PC-9 (cell line): ENCODE data around the gene FNDC1. TPM values are rescaled to one million over a fixed set of nuclear protein-coding genes. Genes with fewer than 3 reads are reported as not detected.

Experiments
- BruUV-seq: library from RNA; stranded (reverse); fragments of 400-500 nt; replicated peaks from 2 replicates; lab custom pipeline; 2021; lab: Mats Ljungman, UMichigan
- CTCF ChIA-PET: fragments of 300-600 bp; sonication (Branson Sonifier 250); formaldehyde crosslinking; loops from one replicate; lab custom pipeline; 2022; ENCODE audit warnings: antibody characterized with exemption; lab: Charles Lee
- POLR2A ChIA-PET: fragments of 300-600 bp; sonication (Branson Sonifier 250); formaldehyde crosslinking; loops from one replicate; lab custom pipeline; 2022; ENCODE audit warnings: antibody characterized with exemption; ENCODE audit not compliant: unreplicated experiment; lab: Charles Lee
- DNase-seq, 2 experiments: peaks; one replicate each; pipeline versions ENCODE4 v3.0.0 to v3.0.0-alpha.2; 2015 to 2022; ENCODE audit warnings: mixed read lengths in 1 of 2
- H2AFZ ChIP-seq: fragments of 200-600 bp; sonication (generic); 2 replicates; pipeline ENCODE4 v1.8.1; 2017; ENCODE audit warnings: antibody characterized with exemption
- H3F3A ChIP-seq: fragments of 200-600 bp; sonication (generic); 2 replicates; pipeline ENCODE4 v1.8.1; 2017; ENCODE audit warnings: antibody characterized with exemption, mild to moderate bottlenecking, low read depth; ENCODE audit not compliant: insufficient read depth
- H3K27ac ChIP-seq: fragments of 200-600 bp; sonication (generic); 2 replicates; pipeline ENCODE4 v1.6.1; 2016; ENCODE audit warnings: mixed run types
- H3K27me3 ChIP-seq: fragments of 200-600 bp; sonication (generic); 2 replicates; pipeline ENCODE4 v1.6.1; 2016; ENCODE audit warnings: low read depth, mixed run types; ENCODE audit not compliant: insufficient read depth
- H3K36me3 ChIP-seq: fragments of 200-600 bp; sonication (generic); 2 replicates; pipeline ENCODE4 v1.6.1; 2016; ENCODE audit warnings: low read depth, mixed run types
- H3K4me1 ChIP-seq: fragments of 200-600 bp; sonication (generic); replicated peaks from 2 replicates; pipeline ENCODE4 v1.6.1; 2016; ENCODE audit warnings: mixed run types; ENCODE audit not compliant: insufficient read depth
- H3K4me2 ChIP-seq: fragments of 200-600 bp; sonication (generic); 2 replicates; pipeline ENCODE4 v1.6.1; 2017; ENCODE audit warnings: mixed run types
- H3K4me3 ChIP-seq: fragments of 200-600 bp; sonication (generic); 2 replicates; pipeline ENCODE4 v1.6.1; 2016; ENCODE audit warnings: mixed run types
- H3K79me2 ChIP-seq: fragments of 200-600 bp; sonication (generic); 2 replicates; pipeline ENCODE4 v1.6.1; 2017; ENCODE audit warnings: low read depth, mixed run types
- H3K9me2 ChIP-seq: fragments of 200-600 bp; sonication (generic); 2 replicates; pipeline ENCODE4 v1.8.1; 2017; ENCODE audit warnings: mild to moderate bottlenecking; ENCODE audit not compliant: insufficient read depth
- H3K9me3 ChIP-seq: fragments of 200-600 bp; sonication (generic); 2 replicates; pipeline ENCODE4 v1.8.1; 2016; ENCODE audit warnings: low read depth; ENCODE audit not compliant: insufficient read depth
- H4K20me1 ChIP-seq: fragments of 200-600 bp; sonication (generic); 2 replicates; pipeline ENCODE4 v1.8.1; 2017; ENCODE audit not compliant: insufficient read depth
- EZH2 ChIP-seq: fragments of 200-600 bp; sonication (generic); IDR thresholded peaks from 2 replicates; pipeline ENCODE4 v1.8.0; 2017; ENCODE audit warnings: antibody characterized with exemption, low read depth
- intact Hi-C: fragments of 100-400 bp; cut with micrococcal nuclease; formaldehyde crosslinking; loops from one replicate; pipeline ENCODE4 v1.10.0; 2022; ENCODE audit not compliant: unreplicated experiment
- total RNA-seq: library from RNA; stranded (reverse); gene quantifications from 2 replicates; pipeline ENCODE4 v1.2.3, GENCODE V29; 2021
- TF ChIP-seq, protein P1 (sequence below): fragments of 200-600 bp; sonication (generic); conservative IDR thresholded peaks from 2 replicates; pipeline ENCODE4 v1.6.1; 2017; ENCODE audit warnings: mixed run types, antibody characterized with exemption, mild to moderate bottlenecking, moderate library complexity

FNDC1 gene
- total RNA-seq, 1 experiment from 2014 or later: not detected

DNA sequence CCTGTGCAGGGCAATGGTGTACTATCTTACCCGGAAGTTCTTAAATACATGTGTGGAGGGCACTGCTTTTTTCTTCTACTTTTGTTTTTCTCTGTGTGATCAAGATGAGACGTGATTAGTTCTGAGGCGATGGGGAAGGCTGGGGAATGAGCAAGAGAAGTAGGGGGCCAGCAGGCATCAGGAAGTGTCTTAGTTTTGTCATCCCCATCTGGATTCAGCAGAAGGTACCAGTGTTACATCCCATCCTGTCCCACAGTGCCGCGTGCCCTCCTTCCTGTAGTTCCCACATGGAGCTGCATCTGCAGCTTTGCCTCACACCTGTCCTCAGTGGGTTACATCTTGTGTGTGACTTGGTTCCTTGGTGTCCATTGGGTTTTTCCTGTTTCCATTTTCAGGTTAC lies 86.9 kb downstream of the FNDC1 start:
- BruUV-seq: no TSS peak
- TF ChIP-seq, protein P1, sequence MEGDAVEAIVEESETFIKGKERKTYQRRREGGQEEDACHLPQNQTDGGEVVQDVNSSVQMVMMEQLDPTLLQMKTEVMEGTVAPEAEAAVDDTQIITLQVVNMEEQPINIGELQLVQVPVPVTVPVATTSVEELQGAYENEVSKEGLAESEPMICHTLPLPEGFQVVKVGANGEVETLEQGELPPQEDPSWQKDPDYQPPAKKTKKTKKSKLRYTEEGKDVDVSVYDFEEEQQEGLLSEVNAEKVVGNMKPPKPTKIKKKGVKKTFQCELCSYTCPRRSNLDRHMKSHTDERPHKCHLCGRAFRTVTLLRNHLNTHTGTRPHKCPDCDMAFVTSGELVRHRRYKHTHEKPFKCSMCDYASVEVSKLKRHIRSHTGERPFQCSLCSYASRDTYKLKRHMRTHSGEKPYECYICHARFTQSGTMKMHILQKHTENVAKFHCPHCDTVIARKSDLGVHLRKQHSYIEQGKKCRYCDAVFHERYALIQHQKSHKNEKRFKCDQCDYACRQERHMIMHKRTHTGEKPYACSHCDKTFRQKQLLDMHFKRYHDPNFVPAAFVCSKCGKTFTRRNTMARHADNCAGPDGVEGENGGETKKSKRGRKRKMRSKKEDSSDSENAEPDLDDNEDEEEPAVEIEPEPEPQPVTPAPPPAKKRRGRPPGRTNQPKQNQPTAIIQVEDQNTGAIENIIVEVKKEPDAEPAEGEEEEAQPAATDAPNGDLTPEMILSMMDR: no peak
- TF ChIP-seq EZH2: no peak
- H3K79me2 ChIP-seq: no peaks in the 10 kb centered on the region
- peaks cover 21% of the 10 kb centered on the region for H3K27me3 ChIP-seq
- ChIA-PET CTCF (no interaction called here), POLR2A (no interaction called here)
- no peaks in the 10 kb centered on the region for H4K20me1 ChIP-seq
- intact Hi-C loops: no loop called here
- no peaks in the 10 kb centered on the region for H3K36me3 ChIP-seq
- no peaks in the 10 kb centered on the region for H3F3A ChIP-seq
- no peak overlapping the region for H3K4me2 ChIP-seq
- no peaks in the 10 kb centered on the region for H3K9me2 ChIP-seq
- DNase-seq: no peak
- H3K4me1 ChIP-seq: no peaks in the 10 kb centered on the region
- no peaks in the 10 kb centered on the region for H3K9me3 ChIP-seq
- H3K27ac ChIP-seq: no peak overlapping the region
- H3K4me3 ChIP-seq: no peak overlapping the region
- H2AFZ ChIP-seq: no peak overlapping the region

GRCh38 chr6:159257846-159258245 lies 88.6 kb downstream of the FNDC1 start:
- Histone ChIP-seq H3K4me2 (no peak overlapping the region), H3K27me3 (peaks cover 22% of the 10 kb centered on the region), H3K36me3 (no peaks in the 10 kb centered on the region), H3K4me3 (no peak overlapping the region), H3K27ac (no peak overlapping the region), H3K9me2 (no peaks in the 10 kb centered on the region), H3K9me3 (no peaks in the 10 kb centered on the region), H3K79me2 (no peaks in the 10 kb centered on the region), H3K4me1 (no peaks in the 10 kb centered on the region), H4K20me1 (no peaks in the 10 kb centered on the region), H3F3A (no peaks in the 10 kb centered on the region), H2AFZ (no peak overlapping the region)
- ChIA-PET CTCF (no interaction called here), POLR2A (no interaction called here)
- DNase-seq: no peak
- BruUV-seq: no TSS peak
- intact Hi-C loops: no loop called here
- TF ChIP-seq, protein P1: no peak
- no peak for TF ChIP-seq EZH2

- Histone ChIP-seq H3K4me2 (no peak overlapping the region), H3K27ac (no peak overlapping the region), H3K4me1 (no peaks in the 10 kb centered on the region), H3K79me2 (no peaks in the 10 kb centered on the region), H3K27me3 (peaks cover 27% of the 10 kb centered on the region), H3K9me2 (no peaks in the 10 kb centered on the region), H4K20me1 (no peaks in the 10 kb centered on the region), H3F3A (no peaks in the 10 kb centered on the region), H2AFZ (no peak overlapping the region), H3K36me3 (no peaks in the 10 kb centered on the region), H3K9me3 (no peaks in the 10 kb centered on the region), H3K4me3 (no peak overlapping the region)
- intact Hi-C loops: no loop called here
- CTCF ChIA-PET: no interaction called here
- BruUV-seq: no TSS peak
- TF ChIP-seq, protein P1: no peak
- POLR2A ChIA-PET: no interaction called here
- no peak for DNase-seq
Observed at GRCh38 chr6:159259441-159260125, 90.4 kb downstream of the FNDC1 start.
